ENCODE results near the gene CCHCR1.

DNA sequence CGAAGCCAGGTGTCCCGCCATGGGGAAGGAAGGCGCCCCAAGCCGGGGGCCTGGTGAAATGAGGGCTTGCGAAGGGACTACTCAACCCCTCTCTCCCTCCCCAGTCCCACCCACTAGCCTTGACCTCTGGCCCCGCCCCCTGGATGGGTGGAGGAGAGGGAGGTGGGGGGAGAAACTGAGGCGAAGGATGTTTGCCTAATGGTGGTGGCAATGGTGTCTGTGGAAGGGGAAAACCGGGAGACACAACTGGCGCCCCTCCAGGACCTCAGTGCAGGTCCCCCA is 12.9 kb upstream of the CCHCR1 start, which contains the start of gene POU5F1:
- TF ChIP-seq EZH2 (IDR thresholded peaks at IDR 0.05) = no peak
- TF ChIP-seq CTCF (IDR thresholded peaks at IDR 0.05) = no peak
- no peak for TF ChIP-seq EZH2phosphoT487 (IDR thresholded peaks at IDR 0.05)

Data from neural progenitor cell (in vitro differentiated cells).